Naive thymus-derived CD4-positive, alpha-beta T cell (primary cell): ENCODE data around the gene NFATC3. TPM values are rescaled to one million over a fixed set of nuclear protein-coding genes. Genes with fewer than 3 reads are reported as not detected.

Experiments used
- ATAC-seq: fragments of 150-1000 bp; cut with Tn5 transposase; 2 replicates; pipeline ENCODE4 v1.10.0; 2021; ENCODE audit warnings: mild to moderate bottlenecking, moderate library complexity
- CTCF ChIA-PET: fragments of 350-600 bp; sonication (Branson Sonifier 250); formaldehyde crosslinking; loops from one replicate; lab custom pipeline; 2021; ENCODE audit warnings: antibody characterized with exemption; lab: Charles Lee
- POLR2A ChIA-PET: fragments of 350-600 bp; sonication (Branson Sonifier 250); formaldehyde crosslinking; loops from one replicate; lab custom pipeline; 2021; ENCODE audit warnings: antibody characterized with exemption, inconsistent platforms; lab: Charles Lee
- DNase-seq, 9 donors: peaks; one replicate each; pipeline versions ENCODE4 v3.0.0 to v3.0.0-alpha.2; 2020 to 2022; ENCODE audit warnings: mixed read lengths in 1 of 9
- H3K27ac ChIP-seq: one replicate; pipeline ENCODE4 v1.7.0; 2013; ENCODE audit warnings: mild to moderate bottlenecking, low read depth, low read length, moderate library complexity
- H3K27me3 ChIP-seq, 2 donors: one replicate each; pipeline ENCODE4 v1.7.0; 2013; ENCODE audit warnings: low read length in 2 of 2, mild to moderate bottlenecking in 2 of 2, moderate library complexity in 2 of 2; ENCODE audit not compliant: control insufficient read depth in 2 of 2, insufficient read depth in 2 of 2
- H3K36me3 ChIP-seq, 3 experiments: 1 replicate in 2 of 3; 2 replicates in 1 of 3; pipeline ENCODE4 v1.7.0; 2013; ENCODE audit warnings: low read length in 3 of 3, mild to moderate bottlenecking in 3 of 3, moderate library complexity in 1 of 3; ENCODE audit not compliant: insufficient read depth in 3 of 3, control insufficient read depth in 2 of 3
- H3K4me1 ChIP-seq, 2 donors: one replicate each; pipeline ENCODE4 v1.7.0; 2013; ENCODE audit warnings: low read length in 2 of 2, mild to moderate bottlenecking in 2 of 2, moderate library complexity in 1 of 2; ENCODE audit not compliant: control insufficient read depth in 2 of 2, insufficient read depth in 2 of 2
- H3K4me3 ChIP-seq: 2 replicates; pipeline ENCODE4 v1.7.0; 2013; ENCODE audit warnings: mild to moderate bottlenecking, low read length
- H3K9me3 ChIP-seq, 3 experiments: 1 replicate in 2 of 3; 2 replicates in 1 of 3; pipeline ENCODE4 v1.7.0; 2013; ENCODE audit warnings: low read length in 3 of 3; ENCODE audit not compliant: control insufficient read depth in 2 of 3
- H3K27ac Mint-ChIP-seq, 9 donors: one replicate each; pipeline ENCODE4 v1.8.0; 2020 to 2022; ENCODE audit warnings: mixed read lengths in 9 of 9, mild to moderate bottlenecking in 8 of 9, moderate library complexity in 5 of 9, inconsistent platforms in 2 of 9
- H3K27me3 Mint-ChIP-seq, 5 donors: one replicate each; pipeline ENCODE4 v1.8.0; 2021 to 2022; ENCODE audit warnings: mixed read lengths in 5 of 5, mild to moderate bottlenecking in 1 of 5
- H3K36me3 Mint-ChIP-seq, 5 donors: one replicate each; pipeline ENCODE4 v1.8.0; 2020 to 2022; ENCODE audit warnings: mixed read lengths in 5 of 5, mild to moderate bottlenecking in 3 of 5, inconsistent platforms in 1 of 5
- H3K4me1 Mint-ChIP-seq, 7 donors: one replicate each; pipeline ENCODE4 v1.8.0; 2020 to 2022; ENCODE audit warnings: mixed read lengths in 7 of 7, mild to moderate bottlenecking in 3 of 7, inconsistent platforms in 1 of 7
- H3K4me3 Mint-ChIP-seq, 10 donors: one replicate each; pipeline ENCODE4 v1.8.0; 2020 to 2022; ENCODE audit warnings: mild to moderate bottlenecking in 10 of 10, mixed read lengths in 10 of 10, moderate library complexity in 6 of 10, inconsistent platforms in 2 of 10
- H3K9me3 Mint-ChIP-seq, 11 donors: one replicate each; pipeline ENCODE4 v1.8.0; 2020 to 2022; ENCODE audit warnings: mixed read lengths in 11 of 11, mild to moderate bottlenecking in 4 of 11, inconsistent platforms in 1 of 11, moderate library complexity in 1 of 11
- intact Hi-C, 2 donors: fragments of 100-400 bp; cut with micrococcal nuclease; formaldehyde crosslinking; loops; one replicate each; pipeline ENCODE4 v1.15.1; 2023
- polyA plus RNA-seq, 2 donors: library from polyadenylated mRNA; unstranded; fragments of 300-500 nt; fragmentation: Illumina TruSeq; gene quantifications; one replicate each; pipeline ENCODE4 v1.2.3, GENCODE V29; 2021
- total RNA-seq, 6 experiments: library from RNA in 5 of 6; stranded (reverse) in 5 of 6; gene quantifications; 1 replicate in 5 of 6; 2 replicates in 1 of 6; pipeline ENCODE4 v1.2.3 and lab custom pipeline; 2021 to 2026

The NFATC3 gene
- total and polyA plus RNA-seq, 7 experiments from 2014 or later, result 75.8 to 151 (median 121) TPM

- Histone ChIP-seq H3K4me1 (peaks cover 13 to 20% of the 10 kb centered on the region in 2 donors), H3K27me3 (no peaks in the 10 kb centered on the region), H3K4me3 (no peak overlapping the region), H3K27ac (no peak overlapping the region), H3K36me3 (peaks cover 0 to 5% (median 0%) of the 10 kb centered on the region in 3 experiments), H3K9me3 (no peaks in the 10 kb centered on the region)
- H3K27ac Mint-ChIP-seq, result no peak overlapping the region
- H3K4me3 Mint-ChIP-seq, result peak overlapping the region in 8 of 10 donors; percentile 21 to 98 (median 72)
- intact Hi-C loops, result loop anchor here (5.0 to 10.0 kb wide), 2 partner anchors 269 to 758 kb away; partner anchors contain the start of genes AGRP (in 1 of the 2) and ATP6V0D1 (in 1 of the 2)
- ChIA-PET POLR2A (interaction anchor here (0.8 to 1.0 kb wide), 2 partner anchors 13 to 31 kb away, joined by 3 to 4 read pairs; no protein-coding TSS in a partner anchor), CTCF (interaction anchor here (0.6 to 3.3 kb wide), 5 partner anchors 17 to 235 kb away, joined by 3 to 13 read pairs (median 3); no protein-coding TSS in a partner anchor)
- ATAC-seq, result no peak
- peaks cover 0 to 2% (median 0%) of the 10 kb centered on the region in 11 donors for H3K9me3 Mint-ChIP-seq
- peak in 1 of 9 donors; percentile 5 for DNase-seq
- peaks cover 0 to 2% (median 0%) of the 10 kb centered on the region in 5 donors for H3K36me3 Mint-ChIP-seq
- peaks cover 8 to 48% (median 34%) of the 10 kb centered on the region in 7 donors for H3K4me1 Mint-ChIP-seq
- peaks cover 0 to 2% (median 0%) of the 10 kb centered on the region in 5 donors for H3K27me3 Mint-ChIP-seq
Observed at GRCh38 chr16:68242926-68243858, 158.0 kb downstream of the NFATC3 start.

- peaks cover 8 to 39% (median 29%) of the 10 kb centered on the region in 7 donors for H3K4me1 Mint-ChIP-seq
- peak overlapping the region; percentile 91 to 100 (median 98) for H3K4me3 Mint-ChIP-seq
- peak overlapping the region; percentile 99 for H3K4me3 ChIP-seq
- peaks cover 13 to 14% of the 10 kb centered on the region in 2 donors for H3K4me1 ChIP-seq
- no peaks in the 10 kb centered on the region for H3K27me3 ChIP-seq
- H3K36me3 Mint-ChIP-seq, result peaks cover 0 to 6% (median 0%) of the 10 kb centered on the region in 5 donors
- peaks cover 0 to under 1% (median 0%) of the 10 kb centered on the region in 11 donors for H3K9me3 Mint-ChIP-seq
- no peak for ATAC-seq
- peak overlapping the region; percentile 68 for H3K27ac ChIP-seq
- H3K36me3 ChIP-seq, result peaks cover 0 to 14% (median 0%) of the 10 kb centered on the region in 3 experiments
- POLR2A ChIA-PET, result interaction anchor here (0.5 to 1.2 kb wide), 4 partner anchors 13 to 70 kb away, joined by 3 to 6 read pairs (median 4); no protein-coding TSS in a partner anchor
- CTCF ChIA-PET, result interaction anchor here (0.9 to 2.3 kb wide), 5 partner anchors 17 to 151 kb away, joined by 3 to 9 read pairs (median 7); partner anchors contain the start of gene SLC7A6
- intact Hi-C loops, result loop anchor here (5.0 to 10.0 kb wide), 2 partner anchors 268 to 760 kb away; partner anchors contain the start of genes AGRP (in 1 of the 2) and ATP6V0D1 (in 1 of the 2)
- peaks cover 0 to 2% (median 0%) of the 10 kb centered on the region in 5 donors for H3K27me3 Mint-ChIP-seq
- H3K27ac Mint-ChIP-seq, result peak overlapping the region in 7 of 9 donors; percentile 9 to 94 (median 73)
- no peak for DNase-seq
- H3K9me3 ChIP-seq, result no peaks in the 10 kb centered on the region
Observed at GRCh38 chr16:68244481-68244902, 159.3 kb downstream of the NFATC3 start.

- intact Hi-C loops, result loop anchor here (1.0 to 10.0 kb wide), 9 partner anchors 8 to 760 kb away; partner anchors contain the start of genes SLC7A6OS (in 2 of the 2), AGRP (in 1 of the 2), ATP6V0D1 (in 1 of the 2) and NFATC3 (in 1 of the 2)
- peak within 1 kb of the TSS; percentile 99 for H3K4me3 ChIP-seq
- H3K27me3 Mint-ChIP-seq, result peaks cover 0 to 2% (median 0%) of the 10 kb centered on the region in 5 donors
- DNase-seq, result peak; percentile 89 to 96 (median 94)
- no peaks in the 10 kb centered on the region for H3K27me3 ChIP-seq
- peak within 1 kb of the TSS; percentile 68 for H3K27ac ChIP-seq
- peak within 1 kb of the TSS; percentile 91 to 100 (median 98) for H3K4me3 Mint-ChIP-seq
- H3K36me3 Mint-ChIP-seq, result peaks cover 0 to 7% (median 0%) of the 10 kb centered on the region in 5 donors
- peaks cover 8 to 33% (median 28%) of the 10 kb centered on the region in 7 donors for H3K4me1 Mint-ChIP-seq
- H3K9me3 ChIP-seq, result no peaks in the 10 kb centered on the region
- peaks cover 0 to 2% (median 0%) of the 10 kb centered on the region in 11 donors for H3K9me3 Mint-ChIP-seq
- H3K27ac Mint-ChIP-seq, result peak within 1 kb of the TSS; percentile 61 to 94 (median 86)
- H3K36me3 ChIP-seq, result peaks cover 0 to 19% (median 0%) of the 10 kb centered on the region in 3 experiments
- peaks cover 13 to 14% of the 10 kb centered on the region in 2 donors for H3K4me1 ChIP-seq
- POLR2A ChIA-PET, result interaction anchor here (0.6 to 1.4 kb wide), 9 partner anchors 12 to 352 kb away, joined by 3 to 6 read pairs (median 3); partner anchors contain the start of genes NFATC3, PRMT7, PSKH1 and SLC7A6OS
- CTCF ChIA-PET, result interaction anchor here (0.9 to 2.3 kb wide), 4 partner anchors 16 to 151 kb away, joined by 4 to 9 read pairs (median 8); partner anchors contain the start of gene SLC7A6
- peak; percentile 99 for ATAC-seq
Observed at GRCh38 chr16:68244903-68245853, 160.0 kb downstream of the NFATC3 start, which contains the start of gene PLA2G15. Gene PLA2G15, plus strand, starts transcription at chr16:68245373. Its CDS starts 54 bp downstream, at chr16:68245427.

- Mint-ChIP-seq H3K4me3 (peak overlapping the region; percentile 91 to 100 (median 98)), H3K9me3 (peaks cover 0 to 2% (median 0%) of the 10 kb centered on the region in 11 donors), H3K36me3 (peaks cover 0 to 12% (median 3%) of the 10 kb centered on the region in 5 donors), H3K4me1 (peaks cover 8 to 33% (median 29%) of the 10 kb centered on the region in 7 donors), H3K27me3 (peaks cover 0 to 2% (median 0%) of the 10 kb centered on the region in 5 donors), H3K27ac (peak overlapping the region in 5 of 9 donors; percentile 46 to 94 (median 73))
- intact Hi-C loops, result loop anchor here in 1 of 2 donors (5.0 to 10.0 kb wide), 2 partner anchors 171 to 761 kb away; partner anchors contain the start of genes AGRP and ATP6V0D1
- Histone ChIP-seq H3K36me3 (peaks cover 0 to 25% (median 0%) of the 10 kb centered on the region in 3 experiments), H3K9me3 (no peaks in the 10 kb centered on the region), H3K4me1 (peaks cover 13 to 14% of the 10 kb centered on the region in 2 donors), H3K27me3 (no peaks in the 10 kb centered on the region), H3K4me3 (peak overlapping the region; percentile 99), H3K27ac (no peak overlapping the region)
- ChIA-PET POLR2A (interaction anchor here (0.8 to 1.4 kb wide), 4 partner anchors 9 to 161 kb away, joined by 3 to 6 read pairs (median 4); partner anchors contain the start of genes NFATC3, PRMT7 and SLC7A6OS), CTCF (interaction anchor here (1.4 to 2.3 kb wide), 2 partner anchors 16 to 18 kb away, joined by 7 to 9 read pairs; partner anchors contain the start of gene SLC7A6)
- DNase-seq, result no peak
- no peak for ATAC-seq
Observed at GRCh38 chr16:68246121-68246520, 161.0 kb downstream of the NFATC3 start.

- intact Hi-C loops, result loop anchor here in 1 of 2 donors (5.0 to 10.0 kb wide), 2 partner anchors 171 to 762 kb away; partner anchors contain the start of genes AGRP and ATP6V0D1
- ChIA-PET POLR2A (interaction anchor here (1.3 kb wide), 1 partner anchor 9 kb away, joined by 6 read pairs; no protein-coding TSS in a partner anchor), CTCF (no interaction called here)
- no peaks in the 10 kb centered on the region for H3K9me3 ChIP-seq
- H3K36me3 ChIP-seq, result peaks cover 0 to 30% (median 0%) of the 10 kb centered on the region in 3 experiments
- H3K27ac ChIP-seq, result no peak overlapping the region
- ATAC-seq (no peak), DNase-seq (no peak)
- Mint-ChIP-seq H3K9me3 (peaks cover 0 to 2% (median 0%) of the 10 kb centered on the region in 11 donors), H3K4me3 (peak overlapping the region in 9 of 10 donors; percentile 91 to 99 (median 98)), H3K27me3 (peaks cover 0 to 2% (median 0%) of the 10 kb centered on the region in 5 donors), H3K36me3 (peaks cover 0 to 13% (median 4%) of the 10 kb centered on the region in 5 donors), H3K27ac (peak overlapping the region in 1 of 9 donors; percentile 69), H3K4me1 (peaks cover 8 to 33% (median 29%) of the 10 kb centered on the region in 7 donors)
- H3K4me3 ChIP-seq, result no peak overlapping the region
- H3K27me3 ChIP-seq, result no peaks in the 10 kb centered on the region
- H3K4me1 ChIP-seq, result peaks cover 13 to 14% of the 10 kb centered on the region in 2 donors
Observed at GRCh38 chr16:68246666-68247065, 161.5 kb downstream of the NFATC3 start.
